H1 (cell line): ENCODE results near the gene GCK. TPM values are rescaled to one million over a fixed set of nuclear protein-coding genes. Genes with fewer than 3 reads are reported as not detected.

ENCODE experiments used
- FOSL1 ChIP-seq: IDR thresholded peaks from 2 replicates; pipeline ENCODE4 v1.6.1; 2011; ENCODE audit warnings: mild to moderate bottlenecking, low read depth, low read length, moderate library complexity; ENCODE audit not compliant: insufficient read depth
- SP4 ChIP-seq: IDR thresholded peaks from 2 replicates; pipeline ENCODE4 v1.6.1; 2012; ENCODE audit warnings: low read length, inconsistent platforms
- polyA plus RNA-seq, 7 experiments: library from polyadenylated mRNA; depleted of rRNA in 3 of 7; stranded (reverse) in 5 of 7; unstranded in 2 of 7; fragments of >200 nt in 5 of 7; fragments of 200-250 nt in 2 of 7; gene quantifications; 1 replicate in 5 of 7; 2 replicates in 1 of 7; 4 replicates in 1 of 7; pipeline versions ENCODE4 v1.2.1 to v1.2.3, GENCODE V29; 2011 to 2013; ENCODE audit warnings: missing spikeins in 2 of 7, mixed read lengths in 2 of 7
- total RNA-seq: library from RNA; stranded (reverse); fragmentation: NEBNext Ultra II Directional; extraction: Animal tissue kit (Norgen Biotek cat#: 25700); gene quantifications from 2 replicates; pipeline ENCODE4 v1.2.1, GENCODE V29; 2021

Gene GCK
- total and polyA plus RNA-seq, 2 of the 8 experiments (the other 6 are each of a cell fraction or from before 2014, with no cell fraction given), result 2.4 to 4.9 TPM

GRCh38 chr7:44218418-44219201 is 29.4 kb upstream of the GCK start (continued):
- TF ChIP-seq FOSL1 (no peak), SP4 (no peak)
